ENCODE measurements around the gene OR2J2.

DNA sequence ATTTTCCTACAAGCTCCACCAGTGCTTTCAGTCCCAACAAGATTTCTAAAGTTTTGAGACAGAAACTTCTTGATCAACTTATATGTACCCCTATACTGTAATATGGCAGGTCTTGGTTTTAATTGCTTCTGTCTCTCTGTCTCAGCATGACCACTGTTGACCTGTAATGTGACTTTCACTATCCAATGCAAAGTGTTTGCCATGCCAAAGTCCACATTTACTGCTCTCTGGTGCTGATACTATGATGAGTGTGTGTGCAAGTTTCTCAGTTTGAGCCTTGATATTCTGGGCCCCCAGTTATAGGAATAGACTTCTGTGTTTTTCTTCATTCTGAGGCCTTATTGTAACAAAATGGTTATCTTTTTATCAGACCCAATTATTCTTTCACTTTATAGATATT lies 45.8 kb downstream of the OR2J2 start:
- TF ChIP-seq CTCF (IDR thresholded peaks at IDR 0.05), result no peak
- no peak for TF ChIP-seq POLR2A (IDR thresholded peaks at IDR 0.05)

All from testis (tissue), 2 donors.